ENCODE results near the gene GHR.

The GHR gene

GRCh38 chr5:42515504-42515903 lies 92.3 kb downstream of the GHR start:
- no peak for DNase-seq (ENCODE audit: low read depth in 2 of 2, low spot score in 1 of 2)

GRCh38 chr5:42516282-42517042 lies 93.2 kb downstream of the GHR start:
- DNase-seq (ENCODE audit: low read depth in 2 of 2, low spot score in 1 of 2): no peak

- no peak for DNase-seq (ENCODE audit: low read depth in 2 of 2, low spot score in 1 of 2)
Measured at GRCh38 chr5:42517164-42517563, 93.9 kb downstream of the GHR start.

GRCh38 chr5:42518595-42519221 lies 95.5 kb downstream of the GHR start:
- DNase-seq (ENCODE audit: low read depth in 2 of 2, low spot score in 1 of 2): no peak

GRCh38 chr5:42520203-42520602 lies 97.0 kb downstream of the GHR start:
- no peak for DNase-seq (ENCODE audit: low read depth in 2 of 2, low spot score in 1 of 2)

GRCh38 chr5:42520957-42521356 lies 97.7 kb downstream of the GHR start:
- DNase-seq (ENCODE audit: low read depth in 2 of 2, low spot score in 1 of 2): no peak

GRCh38 chr5:42521406-42521805 lies 98.2 kb downstream of the GHR start:
- DNase-seq (ENCODE audit: low read depth in 2 of 2, low spot score in 1 of 2): no peak

- no peak for DNase-seq (ENCODE audit: low read depth in 2 of 2, low spot score in 1 of 2)
Measured at GRCh38 chr5:42522783-42523182, 99.5 kb downstream of the GHR start.

GRCh38 chr5:42526179-42526578 lies 102.9 kb downstream of the GHR start:
- no peak for DNase-seq (ENCODE audit: low read depth in 2 of 2, low spot score in 1 of 2)

- no peak for DNase-seq (ENCODE audit: low read depth in 2 of 2, low spot score in 1 of 2)
Measured at GRCh38 chr5:42531611-42532010, 108.4 kb downstream of the GHR start.

GRCh38 chr5:42542106-42542505 lies 118.9 kb downstream of the GHR start:
- no peak for DNase-seq (ENCODE audit: low read depth in 2 of 2, low spot score in 1 of 2)

- DNase-seq (ENCODE audit: low read depth in 2 of 2, low spot score in 1 of 2): no peak
Measured at GRCh38 chr5:42543774-42544173, 120.5 kb downstream of the GHR start.

GRCh38 chr5:42545038-42545437 lies 121.8 kb downstream of the GHR start:
- no peak for DNase-seq (ENCODE audit: low read depth in 2 of 2, low spot score in 1 of 2)

GRCh38 chr5:42547141-42547540 lies 123.9 kb downstream of the GHR start:
- no peak for DNase-seq (ENCODE audit: low read depth in 2 of 2, low spot score in 1 of 2)

GRCh38 chr5:42547894-42548293 lies 124.7 kb downstream of the GHR start:
- no peak for DNase-seq (ENCODE audit: low read depth in 2 of 2, low spot score in 1 of 2)

- no peak for DNase-seq (ENCODE audit: low read depth in 2 of 2, low spot score in 1 of 2)
Measured at GRCh38 chr5:42552597-42552996, 129.4 kb downstream of the GHR start.

- DNase-seq (ENCODE audit: low read depth in 2 of 2, low spot score in 1 of 2): no peak
Measured at GRCh38 chr5:42553461-42553860, 130.2 kb downstream of the GHR start.

- DNase-seq (ENCODE audit: low read depth in 2 of 2, low spot score in 1 of 2): no peak
Measured at GRCh38 chr5:42555010-42555409, 131.8 kb downstream of the GHR start.

- no peak for DNase-seq (ENCODE audit: low read depth in 2 of 2, low spot score in 1 of 2)
Measured at GRCh38 chr5:42555797-42556196, 132.6 kb downstream of the GHR start.

GRCh38 chr5:42557689-42558088 lies 134.4 kb downstream of the GHR start:
- no peak for DNase-seq (ENCODE audit: low read depth in 2 of 2, low spot score in 1 of 2)

- no peak for DNase-seq (ENCODE audit: low read depth in 2 of 2, low spot score in 1 of 2)
Measured at GRCh38 chr5:42561656-42562055, 138.4 kb downstream of the GHR start.

- no peak for DNase-seq (ENCODE audit: low read depth in 2 of 2, low spot score in 1 of 2)
Measured at GRCh38 chr5:42564689-42565356, 141.6 kb downstream of the GHR start.
